GM19397 (cell line): Measurements from ENCODE around the gene LEKR1.

ENCODE experiments used
- ATAC-seq: cut with Tn5 transposase; IDR thresholded peaks from one replicate; pipeline ENCODE4 v1.9.1; 2021; ENCODE audit warnings: mild to moderate bottlenecking, moderate library complexity; ENCODE audit not compliant: unreplicated experiment

Gene LEKR1

DNA sequence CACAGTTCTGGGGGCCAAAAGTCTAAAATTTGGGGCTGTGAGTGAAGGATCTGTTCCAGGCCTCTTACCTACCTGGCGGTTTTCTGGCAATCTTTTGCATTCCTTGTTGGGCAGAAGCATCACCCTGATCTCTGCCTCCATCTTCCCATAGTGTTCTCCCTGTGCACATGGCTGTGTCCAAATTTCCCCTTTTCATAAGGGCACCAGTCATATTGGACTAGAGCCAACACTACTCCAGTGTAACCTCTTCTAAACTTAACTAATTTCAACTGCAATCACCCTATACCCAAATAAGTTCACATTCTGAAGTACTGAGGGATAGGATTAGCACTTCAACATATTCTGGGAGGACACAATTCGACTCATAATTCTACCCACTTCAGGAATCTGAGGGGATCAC is 248.8 kb downstream of the LEKR1 start:
- ATAC-seq, result no peak

DNA sequence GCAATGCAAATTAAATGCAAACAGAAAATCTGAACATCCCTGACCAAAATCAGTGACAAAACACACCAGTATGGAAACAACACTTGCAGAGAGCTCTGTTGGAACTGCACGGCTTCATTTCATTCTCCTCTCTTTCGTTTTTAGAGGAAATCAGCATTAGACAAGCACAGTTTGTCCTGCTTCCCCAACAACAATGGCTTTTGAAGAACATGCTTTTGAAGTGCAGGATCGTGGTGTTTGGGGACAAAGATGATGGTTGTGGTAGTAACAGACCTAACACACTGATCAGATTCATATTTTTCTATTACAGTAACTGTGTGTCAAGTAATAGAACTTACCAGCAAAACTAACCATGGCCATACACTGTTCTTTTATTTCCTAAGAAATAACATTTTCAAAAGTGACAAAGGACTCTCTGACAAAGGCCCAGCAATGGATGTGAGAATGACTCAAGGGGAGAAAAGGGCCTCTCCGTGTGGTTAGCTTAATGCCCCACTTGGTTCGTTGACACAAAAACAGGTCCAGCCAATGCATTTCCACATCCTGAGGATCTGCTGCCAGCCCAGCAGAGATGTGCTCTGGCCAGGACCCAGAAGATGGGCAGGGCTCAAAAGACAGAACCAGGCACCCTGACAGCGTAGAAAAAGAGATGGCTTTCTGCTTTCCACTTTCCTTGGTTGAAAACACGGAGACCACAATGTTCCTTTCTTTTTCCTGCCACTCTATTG is 249.7 kb downstream of the LEKR1 start:
- no peak for ATAC-seq

DNA sequence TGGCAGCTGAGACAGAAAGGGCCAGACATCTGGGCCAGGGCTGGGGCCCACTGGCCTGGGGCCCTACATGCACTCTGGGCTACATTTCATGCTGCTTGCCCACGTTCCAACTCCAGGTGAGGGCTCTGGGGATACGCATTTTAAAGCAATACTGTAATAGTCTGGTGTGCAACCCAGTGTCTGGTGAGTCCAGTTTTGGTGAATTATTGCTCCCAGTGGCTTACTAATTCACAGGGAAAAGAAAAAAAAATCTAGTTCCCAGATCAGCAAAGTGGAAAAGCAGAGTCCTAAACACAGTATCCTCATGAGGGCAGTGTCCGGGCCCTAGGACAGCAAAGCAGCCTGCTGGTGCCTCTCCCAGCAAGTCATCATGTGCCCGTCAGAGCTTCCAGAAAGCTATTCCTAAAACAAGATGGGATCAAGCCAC is 251.4 kb downstream of the LEKR1 start:
- ATAC-seq, result no peak

DNA sequence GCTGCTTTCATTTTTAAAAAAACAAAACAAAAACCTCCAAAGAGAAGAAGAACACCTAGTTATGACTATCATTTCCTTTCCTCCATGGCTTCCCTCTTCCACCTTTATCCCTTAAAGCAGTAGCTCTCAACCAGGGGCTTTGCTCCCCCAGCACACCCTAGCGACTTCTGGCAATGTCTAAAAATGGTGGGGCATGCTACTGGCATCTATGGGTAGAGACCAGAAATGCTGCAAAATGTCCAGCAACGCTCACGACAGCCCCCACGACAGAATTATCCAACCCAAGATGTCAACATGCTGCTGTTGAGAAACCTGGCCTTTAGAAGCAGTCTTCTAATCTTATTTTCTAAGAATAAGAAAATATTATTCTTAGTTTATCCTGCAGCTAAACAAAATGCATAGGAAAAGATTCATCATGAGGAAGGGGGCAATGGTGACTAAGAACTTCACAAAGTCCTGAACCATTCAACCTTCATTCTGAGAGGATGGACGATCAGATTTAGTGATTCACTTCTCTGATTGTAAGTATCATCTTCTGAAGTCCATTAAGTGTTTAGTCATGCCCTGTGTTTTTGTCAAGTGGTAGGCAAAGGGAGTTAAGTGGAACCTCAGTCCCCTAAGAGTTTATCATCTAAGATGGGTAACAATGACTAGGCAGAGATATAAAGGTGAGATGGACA is 252.1 kb downstream of the LEKR1 start:
- no peak for ATAC-seq

DNA sequence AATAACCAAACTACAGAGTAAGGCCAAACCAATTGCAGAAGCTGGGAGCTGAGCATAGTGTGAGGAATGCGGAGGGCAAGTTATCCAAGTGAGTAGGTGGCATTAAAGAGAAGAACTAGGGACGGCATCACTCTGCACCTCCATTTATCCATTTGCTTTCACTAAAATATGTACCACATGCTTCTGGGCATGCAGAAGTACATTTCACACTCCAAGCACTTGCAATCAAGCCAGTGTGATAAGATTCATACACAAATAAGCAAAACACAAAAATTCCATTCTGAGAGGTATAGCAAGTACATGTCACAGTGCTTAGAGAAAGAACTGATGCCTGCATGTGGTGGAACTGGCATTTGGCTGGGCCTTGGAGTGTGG is 252.6 kb downstream of the LEKR1 start:
- no peak for ATAC-seq

DNA sequence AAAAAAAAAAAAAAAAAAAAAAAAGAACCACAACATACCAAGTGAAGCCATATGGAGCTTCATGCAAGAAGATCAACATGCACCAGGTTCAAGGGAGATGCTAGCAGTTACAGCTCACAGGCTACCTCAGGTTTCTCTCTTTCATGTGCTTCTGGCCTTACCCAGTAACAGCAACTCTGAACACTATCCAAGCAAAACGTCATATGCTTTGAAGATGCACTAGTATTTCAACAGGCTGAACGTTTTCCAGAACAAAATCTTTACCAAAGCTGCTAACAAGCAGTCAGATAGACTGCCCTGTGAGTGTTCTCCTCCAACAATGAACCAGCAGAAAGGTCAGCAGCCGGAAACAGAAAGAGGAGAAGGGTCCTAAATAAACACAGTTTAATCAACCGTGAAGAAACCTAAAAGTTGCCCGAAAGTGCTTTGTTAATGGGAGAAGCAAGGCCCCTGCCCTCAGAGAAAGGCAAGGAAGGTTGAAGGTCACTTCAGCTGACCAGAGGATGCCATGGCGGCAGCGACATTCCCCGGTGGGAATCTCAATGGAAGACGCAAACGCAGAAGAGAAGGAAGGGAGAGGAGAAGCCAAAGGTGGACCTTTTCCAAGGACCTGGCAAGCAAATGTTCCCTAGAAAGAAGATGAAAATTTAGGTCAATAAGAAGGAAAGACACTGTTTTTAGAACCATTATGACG is 253.7 kb downstream of the LEKR1 start:
- ATAC-seq, result no peak

DNA sequence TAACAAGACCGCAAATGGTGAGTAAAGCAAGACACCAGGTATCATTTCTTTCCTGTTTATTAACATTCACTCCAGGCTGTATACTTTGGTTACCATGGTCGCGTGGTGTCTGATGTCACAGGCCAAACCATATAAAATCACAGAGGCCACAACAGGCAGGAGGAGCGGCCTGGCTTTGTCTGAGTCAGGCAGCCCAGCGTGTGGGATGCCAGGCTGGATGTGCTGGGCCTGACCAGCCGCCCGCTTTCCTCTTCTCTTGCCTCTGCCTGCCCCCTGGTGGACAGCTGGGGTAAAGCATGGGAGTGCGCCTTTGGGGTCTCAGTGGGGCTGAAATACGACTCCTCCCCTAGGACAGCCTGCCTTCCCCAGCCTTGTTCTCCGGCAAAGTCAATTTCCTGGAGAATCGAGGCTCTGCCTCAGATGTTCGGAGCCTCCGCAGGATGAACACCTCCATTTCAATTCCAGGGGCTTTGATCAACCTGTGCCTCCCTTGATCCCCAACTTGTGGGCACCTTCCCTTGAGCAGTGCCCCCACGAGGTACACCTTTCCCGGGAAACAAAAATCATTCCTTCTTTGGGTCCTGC is 255.6 kb downstream of the LEKR1 start:
- peak; percentile 75 for ATAC-seq

DNA sequence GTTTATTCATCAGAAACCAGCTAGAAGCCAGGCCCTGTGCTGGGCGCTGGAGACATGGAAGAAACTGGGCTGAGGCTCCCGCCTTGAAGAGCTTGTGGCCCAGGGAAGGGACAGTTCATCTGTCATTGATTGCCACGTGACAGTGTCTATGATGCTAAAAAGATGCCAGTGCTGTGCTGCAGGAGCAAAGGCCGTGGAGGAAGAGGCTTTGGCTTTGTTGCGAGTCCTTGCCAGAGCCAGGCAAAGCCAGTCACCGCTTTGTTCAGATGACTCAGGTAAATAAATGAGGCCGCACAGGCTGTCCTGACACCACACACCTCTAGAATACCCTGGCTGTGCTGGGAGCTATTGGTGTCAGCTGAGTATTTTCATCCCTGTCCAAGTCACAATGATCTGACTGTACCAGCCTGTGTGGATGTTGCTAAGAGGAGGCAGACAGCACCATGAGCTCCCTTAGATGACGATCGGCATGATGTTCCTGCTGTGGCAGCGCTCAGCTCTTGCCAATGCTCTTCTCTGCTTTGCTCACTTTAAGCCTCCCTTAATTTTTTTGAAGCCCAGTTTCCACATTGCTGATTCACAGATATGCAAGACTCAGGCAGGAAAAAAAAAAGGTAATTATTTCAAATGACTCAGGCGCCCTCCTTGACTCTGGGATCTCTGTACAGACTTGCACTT is 256.3 kb downstream of the LEKR1 start:
- ATAC-seq, result no peak

DNA sequence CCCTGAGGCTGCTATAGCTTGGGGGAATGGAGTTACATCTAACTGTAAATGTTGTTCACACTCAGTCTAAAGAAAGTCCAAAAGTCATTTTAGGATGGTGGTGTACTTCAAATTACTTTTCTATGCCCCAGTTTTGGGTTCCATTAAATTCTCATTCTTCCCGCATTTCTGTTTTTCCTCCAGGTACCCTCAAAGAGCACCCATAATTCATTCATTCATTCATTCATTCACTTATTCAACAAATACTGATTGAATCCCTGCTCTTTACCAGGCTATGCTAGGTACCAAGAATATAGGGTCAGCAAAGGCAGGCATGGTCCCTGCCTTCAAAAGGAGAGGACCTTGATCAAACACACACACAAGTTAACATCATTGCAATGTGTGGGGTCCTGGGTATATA is 257.7 kb downstream of the LEKR1 start:
- ATAC-seq, result no peak

DNA sequence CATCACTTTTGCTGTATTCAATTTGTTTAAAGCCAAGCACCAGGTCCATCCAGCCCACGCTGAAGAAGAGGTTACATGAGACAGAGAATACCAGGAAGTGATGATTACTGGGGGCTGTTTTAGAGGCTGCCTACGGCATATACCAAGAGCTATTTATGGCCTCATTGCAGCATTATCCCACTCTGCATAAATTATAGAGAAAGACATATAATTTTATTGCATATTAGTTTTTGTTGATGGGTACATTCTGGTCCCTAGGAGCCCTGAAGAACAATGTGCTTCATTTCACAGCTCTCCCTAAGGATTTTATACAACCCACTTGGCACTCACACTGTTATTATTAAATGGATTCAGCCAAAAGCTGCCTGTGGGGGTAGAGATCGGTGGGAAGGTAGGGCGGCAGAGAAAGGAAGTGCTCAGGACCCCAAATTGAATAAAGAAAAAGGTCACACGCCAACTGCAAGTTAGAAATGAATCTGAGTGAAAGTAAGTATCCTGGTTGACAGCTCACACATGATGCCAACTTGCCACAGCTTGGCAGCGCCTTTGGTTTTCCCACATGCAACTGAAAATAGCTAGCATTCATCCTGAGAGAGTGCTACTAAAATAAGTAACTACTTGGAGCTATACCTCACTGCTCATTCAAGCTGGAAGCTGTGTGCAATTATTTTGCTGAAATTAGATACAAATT is 260.1 kb downstream of the LEKR1 start:
- ATAC-seq, result no peak

DNA sequence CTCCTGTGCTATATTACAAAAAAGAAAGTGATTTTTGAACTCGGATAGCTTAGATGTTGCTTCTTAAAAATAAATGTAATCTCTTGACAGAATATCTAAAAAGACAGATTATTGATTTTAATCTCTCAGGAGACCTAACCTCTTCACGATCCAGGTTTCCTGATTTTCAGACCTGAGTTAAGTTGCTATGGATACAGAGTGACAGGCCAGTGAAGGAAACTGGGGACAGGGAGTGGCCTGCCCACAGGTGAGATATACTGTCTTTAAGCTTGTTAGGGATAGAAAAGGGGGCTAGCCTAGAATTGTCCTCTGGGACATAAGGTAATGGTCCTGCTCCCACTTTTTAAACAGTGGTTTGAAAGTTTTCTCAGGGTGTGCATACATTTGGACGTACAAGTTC is 260.6 kb downstream of the LEKR1 start:
- no peak for ATAC-seq

DNA sequence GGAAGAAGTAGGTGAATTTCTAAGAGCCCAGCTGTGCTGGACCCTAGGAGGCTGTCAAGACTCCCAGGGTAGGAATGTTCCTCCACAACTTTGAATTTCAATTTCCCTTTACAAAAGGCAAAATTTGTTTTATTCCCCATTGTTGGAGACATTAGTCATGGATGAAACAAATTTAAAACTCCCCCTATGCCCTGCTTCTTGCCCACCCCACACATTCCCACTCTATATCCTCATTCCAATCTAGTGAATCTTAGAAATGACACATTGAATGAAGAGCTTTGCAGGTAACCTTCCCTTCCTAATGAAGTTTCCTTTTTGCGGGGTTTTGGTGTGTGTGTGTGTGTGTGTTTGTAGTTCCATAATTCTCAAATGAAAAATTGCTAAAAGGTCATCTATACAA is 261.2 kb downstream of the LEKR1 start:
- no peak for ATAC-seq

DNA sequence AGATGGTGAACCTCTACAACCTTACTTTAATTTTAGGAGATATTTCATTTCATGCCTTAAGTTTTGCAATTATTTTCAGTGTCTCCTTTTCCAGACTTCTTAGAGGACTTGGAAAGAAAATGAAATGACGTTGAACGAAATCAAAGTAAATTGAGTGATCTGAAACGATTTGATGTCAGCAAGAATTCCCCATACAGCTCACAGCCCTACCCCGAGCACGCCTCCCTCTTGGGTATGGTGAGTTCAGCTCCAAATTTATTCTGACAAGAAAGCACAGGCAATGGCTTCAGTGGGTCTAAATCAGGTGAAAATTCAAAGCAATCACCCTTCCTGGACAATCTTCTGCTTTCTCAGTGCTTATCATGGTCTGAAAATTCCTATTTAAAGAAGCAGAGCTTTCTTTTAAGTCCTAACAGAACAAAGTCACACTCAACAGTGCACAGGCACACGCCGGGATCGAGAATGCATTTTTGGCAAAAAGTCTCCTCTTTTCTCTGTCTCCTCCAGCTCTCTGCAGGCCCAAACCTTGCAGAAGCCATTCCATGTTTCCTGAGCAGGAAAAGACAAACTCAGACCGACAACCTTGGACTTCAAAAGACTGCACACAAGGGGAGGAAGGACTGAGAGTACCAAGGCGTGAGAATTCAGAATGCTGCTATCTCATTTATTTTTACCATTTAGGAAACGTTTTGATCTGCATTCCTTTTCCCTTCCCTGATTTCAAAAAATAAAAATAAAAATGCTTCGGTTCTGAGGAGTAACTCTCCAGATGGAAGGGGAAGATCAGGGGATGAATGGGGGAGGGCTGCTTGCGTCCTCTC is 261.8 kb downstream of the LEKR1 start:
- ATAC-seq, result no peak

DNA sequence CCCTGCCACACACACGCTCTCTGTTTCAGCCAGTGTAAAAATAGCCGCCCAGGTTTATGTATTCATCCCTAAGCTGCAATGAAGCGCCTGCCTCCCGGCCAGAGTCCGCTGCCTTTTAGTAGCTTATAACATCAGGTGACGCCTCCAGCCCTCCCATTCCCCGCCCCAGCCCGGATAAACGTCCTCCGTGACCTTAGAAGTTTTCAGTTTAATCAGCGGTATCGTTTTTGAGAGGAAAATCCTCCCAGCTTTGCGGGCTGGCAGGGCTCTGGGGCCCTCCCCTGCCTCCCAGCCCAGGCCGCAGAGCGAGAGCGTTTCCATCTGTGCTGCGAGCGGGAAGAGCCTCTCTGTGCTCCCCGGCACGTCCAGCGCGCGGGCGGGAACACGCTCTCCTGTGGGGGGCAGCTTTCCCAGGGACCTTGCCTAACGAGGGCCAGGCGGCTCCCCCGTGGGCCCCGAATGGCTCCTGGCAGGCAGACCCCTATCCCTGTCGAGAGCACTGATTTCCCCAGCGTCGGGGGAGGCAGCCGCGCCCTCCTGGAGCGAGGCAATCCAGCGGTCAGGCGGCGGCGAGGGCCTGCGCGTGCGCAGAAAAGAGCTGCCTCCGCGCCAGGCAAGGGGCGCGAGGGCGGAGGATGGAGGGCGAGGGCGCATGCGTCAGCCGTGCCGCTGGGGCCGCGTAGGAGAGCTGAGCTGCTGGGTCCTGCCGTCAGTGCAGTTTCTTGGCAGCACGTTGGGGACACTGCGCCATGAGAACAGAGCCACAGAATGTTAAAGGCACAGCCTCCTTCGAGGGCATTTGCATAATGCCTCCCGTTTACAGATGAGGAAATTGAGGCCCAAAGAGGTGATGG is 262.7 kb downstream of the LEKR1 start:
- ATAC-seq, result peak; percentile 81

DNA sequence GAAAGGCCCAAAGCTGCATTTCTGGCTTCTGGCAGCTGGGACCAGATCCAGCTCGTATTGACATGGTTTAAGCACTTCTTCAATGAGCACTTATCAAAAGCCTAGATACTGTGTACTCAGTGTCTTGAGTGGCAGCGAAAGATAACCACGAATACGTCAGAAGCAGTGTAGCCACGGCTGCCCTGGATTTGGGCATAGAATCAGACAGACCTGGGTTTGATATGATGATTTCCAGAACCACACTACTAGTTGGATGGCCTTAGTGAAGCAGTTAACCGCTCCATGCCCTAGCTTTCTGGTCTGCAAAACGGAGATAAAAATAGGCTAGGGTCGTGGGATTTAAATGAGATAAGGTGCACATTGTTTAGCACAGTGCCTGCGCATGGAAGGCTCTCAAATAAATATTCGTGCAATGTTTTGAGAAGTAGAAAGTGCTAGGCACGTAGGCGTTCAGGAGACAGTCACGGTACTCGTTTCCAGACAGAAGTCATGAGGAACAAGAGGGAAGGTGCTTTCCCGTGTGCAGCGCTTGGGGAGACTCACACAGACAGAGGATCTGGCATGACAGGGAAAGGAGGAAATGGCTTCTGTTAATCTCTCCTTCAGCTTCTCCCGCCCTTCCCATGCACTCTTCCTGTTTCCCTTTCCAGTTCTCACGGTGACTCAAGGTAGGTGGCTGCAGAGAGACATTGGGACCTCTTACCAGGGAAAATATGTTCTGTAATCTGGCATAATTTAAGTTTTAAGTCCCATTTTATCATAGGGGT is 263.5 kb downstream of the LEKR1 start:
- peak; percentile 14 for ATAC-seq

DNA sequence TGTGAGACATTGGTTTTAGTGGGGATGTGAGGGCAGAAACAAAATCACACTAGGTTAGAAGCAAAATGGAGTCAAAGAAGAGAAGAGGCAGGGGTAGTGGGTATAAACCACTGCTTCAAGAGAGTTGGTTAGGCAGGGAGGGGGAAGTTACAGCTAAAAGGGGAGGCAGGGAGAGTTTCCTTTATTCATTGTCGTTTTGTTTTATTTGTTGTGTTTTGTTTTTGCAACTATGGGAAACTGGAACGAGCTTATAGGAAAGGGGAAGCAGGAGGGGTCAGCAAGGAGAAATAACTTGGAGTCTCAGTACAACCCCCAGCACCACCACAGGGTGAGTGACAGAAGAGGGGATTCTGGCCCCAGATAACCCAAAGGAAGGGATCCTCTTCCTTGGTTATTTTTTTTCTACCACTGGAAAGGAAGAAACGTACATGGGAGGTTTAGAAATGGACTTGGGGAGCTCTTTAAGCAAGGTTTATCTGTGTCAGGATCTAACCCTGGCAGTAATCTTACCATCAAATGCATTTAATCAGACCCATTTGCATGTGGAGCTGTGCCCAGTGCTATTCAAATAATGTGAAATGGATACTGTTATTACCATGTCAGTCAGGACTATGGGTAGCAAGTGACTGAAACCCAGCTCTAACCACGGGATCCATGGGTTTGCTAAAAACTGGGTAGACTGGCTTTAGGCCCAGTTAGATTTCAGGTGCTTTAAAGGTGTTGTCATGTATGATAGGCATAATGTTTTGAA is 265.1 kb downstream of the LEKR1 start:
- no peak for ATAC-seq

DNA sequence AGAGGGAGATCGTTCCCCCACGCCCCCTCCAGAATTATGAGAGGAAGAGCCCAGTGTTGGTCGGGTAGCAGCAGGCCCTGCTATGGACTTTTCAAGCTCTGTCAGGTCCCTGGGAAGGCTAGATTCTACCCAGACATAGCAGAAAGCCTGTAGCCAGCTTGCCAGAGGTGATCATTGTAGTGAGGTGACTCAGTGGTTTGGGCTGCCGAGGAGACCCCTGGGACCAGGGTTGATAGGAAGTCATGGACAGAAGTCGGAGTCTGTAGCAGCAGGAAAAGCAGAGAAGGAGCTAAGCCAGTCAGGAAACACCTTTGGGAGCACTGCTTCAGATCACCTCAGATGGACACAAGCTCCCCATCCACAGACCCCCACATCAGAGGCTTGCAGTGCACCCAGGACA is 266.1 kb downstream of the LEKR1 start:
- ATAC-seq, result no peak
